ENCODE measurements around the gene RAB17. TPM values are rescaled to one million over a fixed set of nuclear protein-coding genes. Genes with fewer than 3 reads are reported as not detected.

RAB17 gene
- total RNA-seq, 1 experiment from 2014 or later, result 41.8 TPM

GRCh38 chr2:237546040-237546875, 44.3 kb downstream of the RAB17 start:
- no peaks in the 10 kb centered on the region for H3K9me2 ChIP-seq (ENCODE audit: insufficient read depth)
- H3K27me3 ChIP-seq (ENCODE audit: insufficient read depth, low read length), result no peaks in the 10 kb centered on the region
- intact Hi-C loops (cut with micrococcal nuclease), result no loop called here
- no peaks in the 10 kb centered on the region for H3K9me3 ChIP-seq (ENCODE audit: control insufficient read depth in 1 of 2, insufficient read depth in 1 of 2, low read depth in 1 of 2, low read length in 2 of 2)
- no peaks in the 10 kb centered on the region for H4K20me1 ChIP-seq (ENCODE audit: insufficient read depth)
- no peak overlapping the region for H3K4me2 ChIP-seq (ENCODE audit: low read length)
- ChIA-PET POLR2A (no interaction called here), CTCF (no interaction called here), RAD21 (ENCODE audit: low non-redundant PET in 1 of 2, low total read pairs in 2 of 2, uncharacterized antibody in 2 of 2, unreplicated experiment in 2 of 2) (no interaction called here)
- no peak overlapping the region for H3K9ac ChIP-seq (ENCODE audit: low read length)
- ATAC-seq (no peak), DNase-seq (ENCODE audit: low read depth, low spot score) (no peak)
- no peaks in the 10 kb centered on the region for H3K79me2 ChIP-seq (ENCODE audit: insufficient read depth, low read length)
- no TSS peak for BruUV-seq (replicated peaks)
- H3K36me3 ChIP-seq (ENCODE audit: control insufficient read depth in 1 of 2, insufficient read depth in 2 of 2, low read length in 2 of 2), result peaks cover 17 to 26% of the 10 kb centered on the region in 2 experiments
- no peak overlapping the region for H3K27ac ChIP-seq (ENCODE audit: low read depth, low read length)
- TF ChIP-seq CEBPB (IDR thresholded peaks at IDR 0.05; ENCODE audit: low read depth), result no peak
- no peak for TF ChIP-seq EZH2phosphoT487 (IDR thresholded peaks at IDR 0.05; ENCODE audit: borderline replicate concordance)
- TF ChIP-seq FOSL1 (IDR thresholded peaks at IDR 0.05; ENCODE audit: low read depth), result no peak
- TF ChIP-seq SRF (IDR thresholded peaks at IDR 0.05; ENCODE audit: low read depth), result no peak
- TF ChIP-seq REST (IDR thresholded peaks at IDR 0.05; ENCODE audit: low read depth), result no peak
- no peak for TF ChIP-seq MAX (IDR thresholded peaks at IDR 0.05)
- no peaks in the 10 kb centered on the region for H3K4me1 ChIP-seq (ENCODE audit: control insufficient read depth in 1 of 2, insufficient read depth in 2 of 2, low read length in 2 of 2)
- H2AFZ ChIP-seq (ENCODE audit: low read depth, low read length, poor library complexity, severe bottlenecking), result no peak overlapping the region
- no peak overlapping the region for H3K4me3 ChIP-seq (replicated peaks in 1 of 2; ENCODE audit: low read depth in 1 of 2, low read length in 2 of 2)
